ENCODE results near the gene TNIK.
A peak's percentile ranks its signal among the peaks of the same experiment; 100 is the strongest.

Gene TNIK

DNA sequence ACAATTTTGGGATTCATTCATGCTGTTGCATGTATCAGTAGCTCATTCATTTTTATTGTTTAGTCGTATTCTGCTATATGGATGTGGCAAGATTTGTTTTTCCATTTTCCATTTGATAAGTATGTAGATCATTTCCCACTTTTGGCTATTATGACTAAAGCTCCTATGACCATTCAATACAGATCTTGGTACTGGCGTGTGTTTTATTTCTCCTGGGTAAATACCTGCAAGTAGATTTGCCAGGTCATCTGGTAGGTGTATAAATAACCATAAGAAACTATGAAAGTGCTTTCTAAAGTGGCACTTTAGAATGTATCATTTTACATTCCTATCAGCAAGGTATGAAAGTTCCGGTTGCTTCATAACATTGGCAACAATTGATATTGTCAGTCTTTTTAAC, 124.6 kb downstream of the TNIK start:
- no peak for DNase-seq

GRCh38 chr3:171334465-171334811, 125.8 kb downstream of the TNIK start:
- DNase-seq, result no peak

GRCh38 chr3:171333784-171334464, 126.3 kb downstream of the TNIK start:
- no peak for DNase-seq

DNA sequence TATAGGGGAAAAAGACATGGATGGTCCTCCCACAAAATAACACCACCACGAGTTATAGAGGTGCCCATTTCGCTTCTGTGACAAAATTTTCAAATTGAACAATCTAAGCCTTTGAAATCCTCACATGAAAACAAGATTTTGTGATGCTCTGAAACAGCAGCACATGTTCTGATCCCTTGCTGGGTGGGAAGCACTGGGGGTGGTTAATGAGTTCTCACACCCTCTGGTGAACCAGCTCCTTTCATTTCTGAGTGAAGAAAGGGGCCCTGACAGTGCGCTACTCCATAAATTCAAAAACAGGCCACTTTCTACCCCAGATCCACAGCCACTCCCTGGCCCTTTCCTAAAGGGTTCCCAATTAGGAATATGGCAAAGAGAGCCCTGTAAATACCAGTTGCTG, 129.3 kb downstream of the TNIK start:
- DNase-seq, result no peak

DNA sequence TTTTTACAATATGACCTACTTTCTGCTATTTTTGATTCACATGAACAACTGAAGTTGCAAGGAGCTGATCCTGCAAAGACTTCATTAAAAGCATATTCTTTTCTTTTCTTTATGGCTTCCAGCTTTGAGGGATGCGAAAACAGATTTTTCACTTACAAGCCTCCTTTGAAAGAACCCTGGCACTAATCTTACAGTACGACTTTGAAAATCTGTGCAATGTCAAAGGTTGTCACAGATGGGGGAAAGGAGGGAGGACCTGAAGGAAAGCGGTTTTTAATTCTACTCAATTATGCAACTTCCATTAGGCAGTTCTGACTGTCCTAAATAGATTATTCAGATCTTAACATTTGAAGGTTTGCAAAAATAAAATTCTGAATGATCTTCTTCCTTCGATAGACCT, 130.5 kb downstream of the TNIK start:
- DNase-seq, result no peak

GRCh38 chr3:171328419-171329082, 131.7 kb downstream of the TNIK start:
- DNase-seq, result peak; percentile 75

- DNase-seq, result no peak
Observed at GRCh38 chr3:171327441-171328174, 132.6 kb downstream of the TNIK start.

DNA sequence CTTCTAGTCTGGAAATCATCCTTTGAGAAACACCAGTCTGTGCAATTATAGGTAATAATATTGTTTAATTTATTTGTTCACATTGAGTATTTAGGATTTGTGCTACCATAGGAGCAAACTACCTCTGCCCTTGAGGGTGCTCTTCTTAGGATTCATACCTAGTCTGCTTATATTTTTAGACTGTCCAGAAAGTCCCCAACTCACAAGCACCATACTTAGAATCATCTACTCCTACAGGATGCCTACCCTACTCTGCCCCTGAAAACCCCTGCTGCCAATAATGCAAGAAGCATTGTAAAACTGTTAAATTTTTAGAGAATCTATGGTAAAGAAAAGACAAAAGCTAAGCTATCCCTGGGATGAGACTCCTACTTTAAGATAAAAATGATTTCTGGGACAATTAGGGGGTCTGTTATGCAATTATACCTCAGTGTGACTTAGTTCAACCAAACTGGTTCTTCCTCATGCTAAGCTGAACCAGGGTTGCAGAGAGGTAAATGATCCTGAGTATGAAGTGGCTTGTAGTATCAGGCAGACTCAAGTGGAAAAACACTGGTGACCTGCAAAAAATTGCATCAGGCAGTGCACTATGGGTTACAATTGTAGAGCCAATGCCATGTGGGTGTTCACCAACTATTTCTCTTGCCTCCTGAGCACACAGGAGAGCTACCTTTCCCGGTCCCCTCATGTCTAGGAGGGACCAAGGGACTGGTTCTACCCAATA, 133.3 kb downstream of the TNIK start:
- DNase-seq, result no peak

GRCh38 chr3:171323938-171324536, 136.2 kb downstream of the TNIK start:
- DNase-seq, result no peak

- DNase-seq, result no peak
Observed at GRCh38 chr3:171321559-171322360, 138.4 kb downstream of the TNIK start.

DNA sequence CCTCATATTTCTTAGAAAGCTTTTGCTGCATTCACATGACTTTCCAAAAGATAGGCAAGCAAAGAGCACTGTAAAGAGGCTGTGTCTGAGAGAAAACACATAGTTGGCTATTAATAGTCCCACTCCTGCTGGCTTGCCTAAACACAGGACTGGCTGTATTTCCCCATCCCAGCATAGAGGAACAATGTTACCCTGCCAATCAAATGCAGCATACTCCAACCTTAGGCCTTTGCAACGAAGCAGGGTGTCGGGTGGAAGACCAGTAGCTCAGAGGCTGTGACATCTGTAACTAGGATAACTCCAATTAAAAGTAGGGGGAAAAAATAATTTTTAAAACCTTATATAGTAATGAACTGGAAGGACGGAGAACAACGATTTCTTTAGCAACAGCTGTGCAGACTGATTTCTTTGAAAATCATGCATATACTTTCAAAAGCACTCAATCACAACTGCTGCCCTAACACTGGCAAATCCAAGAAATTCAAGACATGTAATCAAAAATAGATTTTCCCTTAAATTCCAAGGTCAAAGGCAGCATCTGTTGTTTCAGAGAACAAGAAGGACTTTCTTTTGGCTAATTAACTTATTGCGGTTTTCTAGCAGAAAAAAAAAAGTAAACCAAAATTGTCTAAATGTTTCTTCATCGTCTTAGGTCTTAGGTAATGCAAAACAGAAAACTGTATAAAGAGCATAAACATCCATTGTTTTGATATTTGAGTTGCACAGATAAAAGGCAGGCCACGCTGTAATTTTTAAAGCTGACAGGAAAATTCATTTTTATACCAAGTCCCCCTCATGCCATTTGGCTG, 139.3 kb downstream of the TNIK start:
- no peak for DNase-seq

GRCh38 chr3:171317171-171317570, 143.0 kb downstream of the TNIK start:
- no peak for DNase-seq

DNA sequence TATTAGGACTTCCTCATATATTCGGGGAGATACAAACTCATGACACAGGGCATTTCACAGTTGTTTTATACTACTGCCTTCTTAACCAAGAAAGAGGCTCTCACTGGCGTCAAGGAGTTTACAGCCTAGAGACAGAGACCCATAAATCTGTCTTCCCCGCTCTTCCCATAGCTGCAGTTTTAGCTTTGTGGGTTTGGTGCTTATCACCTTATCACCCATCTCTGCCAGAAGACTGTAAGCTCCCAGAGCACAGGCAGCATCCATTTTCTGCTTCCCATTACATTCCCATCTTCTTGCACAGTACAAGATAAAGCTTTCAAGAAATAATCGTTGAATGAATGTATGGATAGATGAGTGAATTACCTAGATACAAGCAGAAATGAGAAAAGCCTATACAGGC, 144.3 kb downstream of the TNIK start:
- DNase-seq, result no peak

DNA sequence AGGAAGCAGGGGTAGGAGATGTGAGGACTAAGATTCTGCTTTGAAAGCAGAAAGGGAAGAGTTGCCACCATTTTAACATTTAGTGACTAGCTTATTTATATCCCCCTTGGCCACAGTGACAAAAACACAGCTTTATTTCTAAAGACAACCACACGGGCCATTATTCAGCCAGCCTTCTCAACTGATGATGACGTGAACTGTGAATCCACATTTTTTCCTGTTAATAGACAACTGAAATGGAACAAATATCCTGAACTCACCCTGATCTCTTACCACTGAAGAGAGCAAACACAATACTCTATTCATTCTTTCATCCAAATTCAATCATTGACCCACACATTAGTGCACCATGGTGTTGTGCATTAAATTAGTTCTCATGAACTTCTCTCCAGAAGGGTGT, 145.1 kb downstream of the TNIK start:
- DNase-seq, result no peak

GRCh38 chr3:171314341-171314740, 145.9 kb downstream of the TNIK start:
- DNase-seq, result no peak

DNA sequence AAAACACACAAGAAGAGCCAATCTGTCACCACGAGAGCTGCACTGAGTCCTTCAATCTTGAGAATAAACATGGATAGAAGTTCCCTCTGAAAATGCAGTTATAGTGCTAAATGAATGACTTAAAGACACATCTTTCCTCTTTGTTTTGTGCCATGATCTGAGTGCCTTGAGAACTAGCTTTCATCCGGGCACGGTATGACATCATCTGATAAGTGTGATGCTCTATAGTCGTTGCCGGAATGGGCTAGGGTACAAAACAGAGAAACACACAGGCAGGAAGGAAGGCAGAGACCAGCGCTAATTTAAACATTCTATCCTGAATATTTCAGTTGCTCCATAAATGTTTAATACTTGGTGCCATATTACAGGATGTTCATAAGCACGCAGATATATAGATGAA, 146.5 kb downstream of the TNIK start:
- DNase-seq, result no peak

DNA sequence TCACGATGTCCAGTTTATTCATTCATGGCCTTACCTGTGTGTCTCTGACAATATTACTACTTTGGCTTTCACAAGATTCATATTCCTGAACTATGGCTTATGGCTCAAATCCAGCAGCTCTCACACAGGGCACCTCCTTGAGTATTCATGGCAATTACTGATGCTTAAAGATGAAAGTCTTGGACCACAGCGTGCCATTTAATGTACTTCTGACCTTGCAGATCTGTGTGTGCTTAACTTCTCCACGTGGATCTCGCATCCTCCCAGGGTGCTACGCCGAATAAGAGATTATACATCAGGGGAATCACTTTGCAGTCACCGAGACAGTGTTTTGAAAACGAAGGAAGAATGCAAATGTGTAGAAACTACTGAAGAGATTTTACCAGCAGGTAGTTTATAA, 147.5 kb downstream of the TNIK start:
- no peak for DNase-seq

DNA sequence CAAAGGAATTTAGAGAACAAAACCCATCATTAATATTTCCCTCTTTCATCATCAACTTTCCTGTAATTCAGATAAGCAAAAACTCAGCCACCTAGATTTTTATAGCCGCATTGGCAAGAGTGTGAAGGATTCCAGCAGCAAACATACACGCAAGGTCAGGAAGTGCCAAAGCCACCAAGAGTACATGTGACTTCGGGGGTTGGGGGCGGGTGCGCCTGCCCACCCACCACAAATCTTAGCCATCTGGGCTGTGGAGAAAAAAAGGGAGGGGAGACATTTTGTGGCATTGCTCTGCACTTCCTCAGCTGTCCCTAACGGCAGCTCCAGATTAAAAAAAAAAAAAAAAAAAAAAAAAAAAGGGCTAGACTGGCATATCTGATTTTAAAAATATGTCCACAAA, 148.4 kb downstream of the TNIK start:
- no peak for DNase-seq

GRCh38 chr3:171309906-171310359, 150.3 kb downstream of the TNIK start:
- no peak for DNase-seq

- DNase-seq, result no peak
Observed at GRCh38 chr3:171307988-171308387, 152.2 kb downstream of the TNIK start.

DNA sequence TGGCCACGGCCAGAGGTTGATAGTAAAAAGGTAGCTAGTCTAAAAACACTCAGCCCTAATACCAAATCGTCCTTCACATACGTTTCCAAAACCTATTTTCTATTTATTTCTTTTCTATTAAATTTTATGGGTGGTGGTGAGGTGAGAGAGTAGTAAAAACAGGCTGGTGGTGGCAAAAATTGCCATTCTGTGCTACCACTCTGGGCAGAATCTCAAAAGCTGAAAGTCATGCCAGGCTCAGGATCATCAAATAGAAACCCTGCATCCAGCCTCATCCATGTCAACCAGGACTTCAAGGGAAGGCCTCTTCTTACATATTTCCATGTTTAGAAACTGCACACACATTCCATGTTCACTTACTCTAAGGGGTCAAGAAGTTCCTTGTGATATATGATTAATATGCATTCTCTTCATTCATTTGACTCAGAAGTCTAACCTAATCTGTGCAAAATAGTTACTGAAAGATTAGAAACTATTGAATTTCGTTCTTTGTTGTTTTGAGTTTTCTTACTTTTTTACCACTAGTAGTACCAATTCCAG, 153.1 kb downstream of the TNIK start:
- no peak for DNase-seq
